HEK293 (cell line): ENCODE measurements around the gene C4orf50.
"Not testable (repeated sequence)": the region's sequence is repeated elsewhere in the genome, so short reads cannot be mapped to it uniquely, and the experiment has no call there.

Source experiments
- ZNF18 ChIP-seq: fragments of 450-650 bp; formaldehyde crosslinking; IDR thresholded peaks from 2 replicates; pipeline ENCODE4 v1.5.1; 2016; ENCODE audit warnings: missing biosample characterization, missing genetic modification characterization
- ZNF580 ChIP-seq: fragments of 450-650 bp; formaldehyde crosslinking; IDR thresholded peaks from 2 replicates; pipeline ENCODE4 v1.5.1; 2016; ENCODE audit warnings: missing biosample characterization, missing genetic modification characterization

- TF ChIP-seq ZNF580 (tag by site-specific recombination); ZNF18: not testable (repeated sequence)
These were observed 71.6 kb downstream of the C4orf50 start for GRCh38 chr4:5946653-5947052.
